ENCODE data around the gene INHBB.

INHBB gene

GRCh38 chr2:120360307-120360855, 14.4 kb downstream of the INHBB start:
- DNase-seq, result no peak

DNA sequence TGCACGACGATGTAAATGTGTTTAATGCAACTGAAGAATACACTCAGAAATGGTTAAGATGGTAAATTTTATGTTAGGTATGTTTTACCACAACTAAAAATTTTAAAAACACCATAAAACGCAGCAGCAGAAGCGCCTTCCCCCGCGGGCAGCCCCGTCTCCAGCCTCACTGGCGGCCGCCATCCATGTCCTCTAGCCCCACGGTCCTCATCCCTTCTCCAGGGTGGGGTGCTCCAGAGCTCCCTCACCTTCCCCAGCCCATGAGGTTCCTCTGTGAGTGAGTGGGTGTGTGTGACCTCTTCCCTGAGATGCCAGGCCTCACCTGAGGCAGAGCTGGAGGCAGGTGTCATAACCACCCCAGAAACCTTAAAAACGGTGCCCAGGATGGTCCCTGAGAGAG, 17.0 kb downstream of the INHBB start:
- no peak for DNase-seq

GRCh38 chr2:120365236-120365793, 19.4 kb downstream of the INHBB start:
- DNase-seq, result no peak

- no peak for DNase-seq
Observed at GRCh38 chr2:120366698-120367097, 20.8 kb downstream of the INHBB start.

DNA sequence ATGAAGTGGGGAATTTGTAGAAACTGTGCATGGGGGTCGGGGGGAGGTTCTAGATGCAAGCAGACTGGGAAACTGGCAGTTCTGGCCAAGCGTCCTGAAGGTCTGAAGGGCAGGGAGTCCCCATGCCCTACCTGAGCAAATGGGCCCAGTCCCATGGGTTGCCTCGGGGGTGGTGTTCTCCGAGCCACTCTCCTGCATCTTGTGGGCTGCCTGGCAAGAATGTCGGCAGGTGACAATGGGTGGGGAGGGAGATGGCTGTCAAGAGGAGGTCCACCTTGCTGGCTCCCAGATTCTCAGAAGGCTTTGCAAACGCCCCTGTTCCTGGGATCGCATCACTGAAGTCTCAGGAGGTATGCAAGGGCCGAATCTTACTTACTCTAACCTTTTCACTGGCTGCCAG, 21.3 kb downstream of the INHBB start:
- DNase-seq, result no peak

- no peak for DNase-seq
Observed at GRCh38 chr2:120367649-120368048, 21.7 kb downstream of the INHBB start.

GRCh38 chr2:120368086-120368485, 22.1 kb downstream of the INHBB start:
- DNase-seq, result no peak

- no peak for DNase-seq
Observed at GRCh38 chr2:120369250-120369649, 23.3 kb downstream of the INHBB start.

DNA sequence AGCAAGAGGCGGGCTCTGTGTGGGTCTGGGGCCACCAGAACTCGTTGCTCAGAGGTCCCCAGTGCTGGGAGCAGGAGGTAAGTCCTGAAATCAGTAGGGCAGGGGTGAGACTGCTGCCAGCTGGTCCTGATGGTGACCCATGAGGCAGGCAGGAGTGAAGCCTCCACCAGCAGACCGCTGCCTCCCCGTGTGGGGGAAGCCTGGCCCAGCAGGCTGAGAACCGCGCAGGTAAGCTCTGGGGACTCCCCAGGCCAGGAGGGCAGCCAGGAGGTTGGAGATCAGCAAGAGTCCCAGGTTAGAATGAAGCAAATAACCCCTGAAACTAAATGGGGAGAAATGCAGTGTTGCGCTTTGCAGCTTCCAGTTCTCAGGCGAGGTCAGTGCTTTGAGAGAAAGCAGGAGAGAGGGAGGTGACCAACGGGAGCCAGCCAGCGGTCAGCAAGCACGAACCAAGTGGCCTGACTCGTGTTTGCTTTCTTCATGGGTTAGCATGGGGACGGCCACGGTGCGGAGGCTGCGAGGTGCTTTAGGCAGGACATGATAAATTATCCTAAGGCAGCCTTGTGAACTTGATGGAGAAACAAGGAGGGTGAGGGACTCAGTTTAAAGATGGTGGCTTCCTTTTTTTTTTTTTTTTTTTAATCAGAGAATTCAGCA, 26.2 kb downstream of the INHBB start:
- no peak for DNase-seq

DNA sequence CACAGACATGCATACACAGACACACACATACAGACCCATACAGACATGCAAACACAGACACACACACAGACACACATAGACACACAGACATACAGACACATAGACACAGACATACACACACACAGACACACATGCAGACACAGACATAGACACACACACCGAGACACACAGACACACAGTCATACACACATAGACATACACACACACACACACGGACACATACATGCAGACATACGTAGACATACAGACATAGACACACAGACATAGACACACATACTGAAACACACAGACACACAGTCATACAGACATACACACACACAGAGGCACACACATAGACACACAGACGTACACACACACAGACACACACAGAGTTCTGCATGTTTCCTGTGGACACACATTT, 26.9 kb downstream of the INHBB start:
- no peak for DNase-seq

DNA sequence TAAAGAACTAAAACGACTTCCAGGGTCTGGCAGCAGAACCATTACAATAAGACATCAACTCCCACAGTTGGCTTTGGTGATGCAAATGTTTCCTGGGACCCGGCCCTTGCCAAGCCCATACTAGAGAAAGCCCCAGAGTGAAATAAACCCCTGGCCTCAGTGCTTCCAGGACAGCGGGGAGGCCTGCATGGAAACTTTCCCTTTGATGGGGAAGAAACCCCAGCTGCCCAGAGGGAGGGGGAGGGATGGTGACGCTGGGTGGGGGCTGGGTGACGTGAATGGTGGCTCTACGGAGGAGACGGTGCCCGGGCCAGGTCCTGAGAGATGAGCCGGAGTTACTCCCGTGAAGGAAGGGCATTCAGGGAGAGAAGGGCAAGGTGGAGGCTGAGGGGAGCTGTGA, 27.5 kb downstream of the INHBB start:
- DNase-seq, result no peak

- no peak for DNase-seq
Observed at GRCh38 chr2:120374821-120375220, 28.9 kb downstream of the INHBB start.

DNA sequence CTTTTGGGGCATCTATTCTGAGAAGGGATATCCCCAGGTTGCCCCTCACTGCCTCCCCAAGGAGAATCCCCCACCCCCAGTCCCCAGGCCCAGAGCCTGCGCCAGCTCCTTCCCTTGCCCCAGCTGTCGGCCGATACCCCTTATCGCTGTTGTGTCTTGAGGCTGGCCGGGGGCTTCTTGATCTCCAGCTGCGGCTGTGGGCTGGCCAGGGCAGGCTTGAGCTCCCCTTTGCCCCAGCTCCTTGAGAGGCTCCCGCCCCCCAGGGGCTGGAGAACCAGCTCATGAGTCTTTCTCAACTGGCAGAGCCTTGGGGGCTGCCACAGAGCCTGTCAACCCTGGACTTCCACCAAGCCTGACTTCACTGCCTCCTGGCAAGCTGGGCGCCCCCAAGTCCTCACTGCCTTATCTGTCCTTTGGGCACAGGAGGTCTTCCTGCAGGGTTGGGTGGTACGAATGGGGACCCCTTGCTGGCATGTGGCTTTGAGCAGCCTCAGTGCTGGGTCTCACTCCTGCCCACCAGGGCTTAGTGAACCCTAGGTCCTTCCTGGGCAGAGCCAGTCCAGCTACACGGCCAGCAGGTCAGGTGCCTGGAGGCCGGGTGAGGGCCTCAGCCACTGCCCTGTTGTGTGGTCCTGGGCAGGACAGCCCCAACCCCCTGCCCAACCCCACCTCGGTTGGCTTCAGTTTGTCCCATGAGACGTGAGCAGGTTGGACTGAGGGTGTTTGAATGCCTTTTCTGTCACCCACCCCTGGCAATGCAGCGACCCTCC, 29.5 kb downstream of the INHBB start:
- no peak for DNase-seq

- no peak for DNase-seq
Observed at GRCh38 chr2:120376101-120376500, 30.2 kb downstream of the INHBB start.

GRCh38 chr2:120376679-120377640, 31.0 kb downstream of the INHBB start:
- no peak for DNase-seq

DNA sequence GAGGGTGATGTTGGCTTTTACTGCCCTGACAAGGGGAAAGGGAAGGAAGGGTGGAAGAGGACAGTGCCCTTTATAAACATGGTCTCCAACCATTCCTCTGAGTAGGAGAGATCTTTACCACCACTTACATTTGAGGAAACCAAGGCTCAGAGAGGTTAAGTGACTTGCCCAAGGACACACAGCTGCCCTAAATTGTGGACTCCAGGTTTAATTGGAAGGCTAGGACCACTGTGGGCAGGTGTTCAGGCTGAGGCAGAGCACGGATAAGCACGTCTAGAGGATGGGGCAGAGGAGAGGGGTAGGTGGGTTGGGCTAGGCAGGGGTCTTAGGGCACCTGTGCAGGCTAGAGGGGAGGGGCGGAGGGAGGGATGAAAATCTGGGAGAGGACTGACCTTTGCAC, 32.7 kb downstream of the INHBB start:
- DNase-seq, result no peak

DNA sequence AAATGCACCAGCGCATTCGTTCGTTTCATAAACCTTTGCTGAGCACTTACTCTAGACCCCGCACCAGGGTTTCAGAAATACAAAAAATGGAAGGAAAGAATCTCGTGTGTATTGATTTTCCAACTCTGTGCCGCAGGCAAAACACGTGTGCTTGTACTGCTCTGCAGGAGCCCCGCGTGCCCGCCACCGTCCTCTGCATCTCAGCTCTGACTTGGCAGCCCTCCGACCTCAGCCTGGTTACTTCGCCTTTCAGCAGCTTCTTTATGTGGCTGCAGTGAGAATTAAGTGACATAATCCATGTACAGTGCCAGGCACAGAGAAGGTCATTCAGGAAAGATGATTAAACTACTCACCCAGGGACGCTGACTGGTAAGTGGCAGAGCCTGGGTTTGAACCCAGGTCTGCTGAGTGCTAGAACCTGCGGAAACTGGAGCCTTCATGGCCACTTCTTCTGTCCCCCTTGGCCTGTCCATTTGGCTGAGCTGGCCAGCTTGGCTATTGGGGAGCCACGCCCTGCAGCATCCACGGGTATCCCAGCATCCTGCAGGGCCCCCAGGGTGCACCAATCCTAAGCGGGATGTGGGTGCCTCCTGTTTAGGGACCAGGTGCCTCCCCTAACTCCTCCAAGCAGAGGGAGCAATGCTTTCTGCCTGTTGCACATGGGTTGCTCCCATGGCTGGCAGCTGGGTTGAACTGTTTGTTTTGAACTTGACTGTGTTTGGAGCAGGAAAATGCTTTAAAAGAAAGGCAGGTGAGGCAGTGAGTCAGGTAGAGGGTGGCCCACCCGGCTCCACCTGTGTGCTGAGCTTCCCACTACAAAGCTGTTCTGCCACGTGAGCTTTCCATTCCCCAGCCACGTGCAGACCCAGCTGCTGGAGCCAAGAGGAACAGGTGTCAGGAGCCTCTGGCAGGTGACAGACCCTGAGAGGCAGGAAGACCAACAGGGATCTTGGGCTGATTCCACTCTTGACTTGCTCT, 34.3 kb downstream of the INHBB start:
- no peak for DNase-seq

GRCh38 chr2:120381192-120381591, 35.3 kb downstream of the INHBB start:
- DNase-seq, result no peak

DNA sequence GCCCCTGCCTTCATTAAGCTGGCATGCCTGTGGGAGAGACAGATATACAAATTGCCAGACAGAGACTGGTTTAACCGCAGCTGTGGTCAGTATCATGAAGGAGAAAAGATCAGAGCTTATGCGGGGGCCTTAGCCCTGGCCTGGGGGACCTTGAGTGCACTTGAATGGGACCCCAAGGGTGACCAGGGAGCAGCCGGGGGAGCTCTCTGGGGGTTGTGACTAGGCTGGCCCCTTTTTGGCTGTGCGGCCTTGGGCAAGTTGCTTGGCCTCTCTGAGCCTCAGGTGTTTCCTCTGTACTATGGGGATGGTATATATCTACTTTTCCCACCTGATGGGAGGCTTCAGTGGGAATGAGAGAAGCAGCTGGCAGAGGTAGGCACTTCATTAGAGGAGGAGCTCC, 35.7 kb downstream of the INHBB start:
- no peak for DNase-seq

DNA sequence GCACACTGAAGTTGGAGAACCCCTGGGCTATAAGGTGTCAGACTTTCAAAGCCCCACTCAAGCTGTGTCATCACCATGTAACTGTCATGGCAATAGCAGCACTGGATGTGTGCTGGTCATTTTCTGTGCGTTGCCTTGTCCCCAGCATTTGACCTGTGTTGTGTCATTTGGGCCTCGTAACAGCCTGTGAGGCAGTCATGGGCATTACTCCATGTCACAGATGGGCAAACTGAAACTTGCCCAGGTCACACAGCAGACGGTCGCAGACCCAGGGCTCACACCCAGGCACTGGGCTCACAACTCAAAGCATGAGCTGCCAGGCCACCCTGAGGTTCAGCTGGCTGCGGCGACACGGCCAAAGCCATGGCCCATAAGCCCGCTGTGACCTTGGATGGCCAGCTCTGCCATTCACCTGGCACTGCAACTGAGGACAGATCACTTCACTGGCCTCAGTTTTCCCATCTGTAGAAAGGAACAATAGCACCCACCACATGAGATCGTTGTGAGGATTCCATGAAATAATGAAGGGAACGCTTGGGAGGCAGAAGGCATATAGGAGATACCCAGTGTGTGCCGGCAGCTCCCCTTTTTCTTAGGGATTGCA, 36.7 kb downstream of the INHBB start:
- DNase-seq, result no peak

- no peak for DNase-seq
Observed at GRCh38 chr2:120383191-120383590, 37.3 kb downstream of the INHBB start.
